Inflammatory macrophage (primary cell): Measurements from ENCODE around the gene ATXN10.
A peak's percentile ranks its signal among the peaks of the same experiment; 100 is the strongest.

Source experiments
- DNase-seq, 2 donors: peaks; one replicate each; pipeline ENCODE4 v3.0.0-alpha.2; 2020 to 2022

ATXN10 gene

GRCh38 chr22:45861259-45861658 lies 189.6 kb downstream of the ATXN10 start:
- no peak for DNase-seq

GRCh38 chr22:45863981-45864751 lies 192.5 kb downstream of the ATXN10 start:
- peak; percentile 66 to 70 for DNase-seq

GRCh38 chr22:45864959-45865476 lies 193.4 kb downstream of the ATXN10 start:
- DNase-seq, result no peak

GRCh38 chr22:45865561-45866125 lies 194.0 kb downstream of the ATXN10 start:
- DNase-seq, result no peak

- DNase-seq, result no peak
These were observed 194.6 kb downstream of the ATXN10 start for GRCh38 chr22:45866126-45866645.

GRCh38 chr22:45866646-45867117 lies 195.0 kb downstream of the ATXN10 start:
- no peak for DNase-seq

GRCh38 chr22:45867118-45867905 lies 195.7 kb downstream of the ATXN10 start:
- DNase-seq, result no peak

- no peak for DNase-seq
These were observed 196.4 kb downstream of the ATXN10 start for GRCh38 chr22:45867906-45868555.

GRCh38 chr22:45868571-45869339 lies 197.1 kb downstream of the ATXN10 start:
- no peak for DNase-seq

GRCh38 chr22:45869340-45869847 lies 197.8 kb downstream of the ATXN10 start:
- no peak for DNase-seq

GRCh38 chr22:45870011-45870410 lies 198.4 kb downstream of the ATXN10 start:
- no peak for DNase-seq

GRCh38 chr22:45871721-45872120 lies 200.1 kb downstream of the ATXN10 start:
- peak in 1 of 2 donors; percentile 13 for DNase-seq

- no peak for DNase-seq
These were observed 201.1 kb downstream of the ATXN10 start for GRCh38 chr22:45872659-45873263.

- DNase-seq, result no peak
These were observed 204.8 kb downstream of the ATXN10 start for GRCh38 chr22:45876136-45877035.

GRCh38 chr22:45877036-45877380 lies 205.4 kb downstream of the ATXN10 start:
- DNase-seq, result no peak

- no peak for DNase-seq
These were observed 206.0 kb downstream of the ATXN10 start for GRCh38 chr22:45877651-45878050.

GRCh38 chr22:45878051-45878781 lies 206.6 kb downstream of the ATXN10 start:
- DNase-seq, result no peak

- no peak for DNase-seq
These were observed 207.4 kb downstream of the ATXN10 start for GRCh38 chr22:45878901-45879551.

- DNase-seq, result no peak
These were observed 207.9 kb downstream of the ATXN10 start for GRCh38 chr22:45879552-45879949.
